GM21723 (cell line): ENCODE measurements around the gene DPF3.

Experiments
- ATAC-seq: cut with Tn5 transposase; IDR thresholded peaks from one replicate; pipeline ENCODE4 v1.9.1; 2021; ENCODE audit warnings: mild to moderate bottlenecking, moderate library complexity; ENCODE audit not compliant: unreplicated experiment

Gene DPF3

DNA sequence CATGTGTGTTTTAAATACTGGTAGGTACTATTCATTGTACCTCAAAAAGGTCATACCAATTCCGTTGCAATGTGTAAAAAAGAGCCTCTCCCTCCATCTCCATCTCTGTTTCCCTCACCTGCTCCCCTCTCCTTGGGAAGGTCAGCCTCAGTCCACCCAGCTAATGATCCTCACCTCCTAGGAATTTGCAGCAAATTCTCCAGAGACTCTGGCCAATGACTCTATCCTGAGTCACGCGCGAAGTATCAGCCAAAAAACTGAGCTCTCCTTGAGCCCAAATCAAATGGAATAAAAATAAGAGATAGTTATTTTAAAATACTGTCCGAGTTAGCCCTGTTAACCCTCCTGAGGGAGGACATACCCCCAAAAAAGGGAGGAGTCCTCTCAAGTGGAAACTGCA, 148.4 kb downstream of the DPF3 start:
- ATAC-seq, result no peak

DNA sequence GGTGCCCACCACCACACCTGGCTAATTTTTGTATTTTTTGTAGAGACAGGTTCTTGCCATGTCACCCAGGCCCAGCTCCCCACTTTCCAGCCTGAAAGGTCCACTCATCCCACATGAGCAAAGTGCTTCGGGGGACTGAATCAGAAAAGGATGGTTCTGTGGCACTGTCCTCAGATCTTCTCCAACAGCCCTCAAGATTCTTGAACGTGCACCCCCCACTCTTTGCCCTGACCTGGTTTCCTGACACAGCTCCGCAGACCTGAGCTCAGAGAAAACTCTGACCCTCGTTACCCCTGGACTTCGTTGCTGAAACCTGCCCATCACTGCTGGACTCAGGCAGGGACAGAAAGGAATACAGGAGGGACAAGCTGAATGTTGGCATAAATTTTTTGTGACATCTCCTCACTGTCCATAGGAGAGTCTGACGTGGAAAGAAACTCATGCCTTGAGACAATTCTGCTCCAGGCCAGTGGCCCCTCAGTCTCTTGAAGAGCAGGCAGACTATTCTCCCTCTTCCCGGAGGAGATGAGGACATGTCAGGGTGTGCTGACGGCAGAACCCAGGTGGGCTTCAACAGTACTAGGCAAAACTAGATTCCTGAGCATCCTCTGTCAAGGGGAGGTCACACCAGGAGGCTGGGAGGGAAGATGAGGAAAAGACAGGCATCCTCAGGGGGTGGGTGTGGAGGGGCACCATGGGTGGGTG, 149.3 kb downstream of the DPF3 start:
- ATAC-seq, result no peak

GRCh38 chr14:72743626-72744025, 150.3 kb downstream of the DPF3 start:
- ATAC-seq, result no peak

- ATAC-seq, result no peak
These were observed 151.1 kb downstream of the DPF3 start for GRCh38 chr14:72742838-72743195.

DNA sequence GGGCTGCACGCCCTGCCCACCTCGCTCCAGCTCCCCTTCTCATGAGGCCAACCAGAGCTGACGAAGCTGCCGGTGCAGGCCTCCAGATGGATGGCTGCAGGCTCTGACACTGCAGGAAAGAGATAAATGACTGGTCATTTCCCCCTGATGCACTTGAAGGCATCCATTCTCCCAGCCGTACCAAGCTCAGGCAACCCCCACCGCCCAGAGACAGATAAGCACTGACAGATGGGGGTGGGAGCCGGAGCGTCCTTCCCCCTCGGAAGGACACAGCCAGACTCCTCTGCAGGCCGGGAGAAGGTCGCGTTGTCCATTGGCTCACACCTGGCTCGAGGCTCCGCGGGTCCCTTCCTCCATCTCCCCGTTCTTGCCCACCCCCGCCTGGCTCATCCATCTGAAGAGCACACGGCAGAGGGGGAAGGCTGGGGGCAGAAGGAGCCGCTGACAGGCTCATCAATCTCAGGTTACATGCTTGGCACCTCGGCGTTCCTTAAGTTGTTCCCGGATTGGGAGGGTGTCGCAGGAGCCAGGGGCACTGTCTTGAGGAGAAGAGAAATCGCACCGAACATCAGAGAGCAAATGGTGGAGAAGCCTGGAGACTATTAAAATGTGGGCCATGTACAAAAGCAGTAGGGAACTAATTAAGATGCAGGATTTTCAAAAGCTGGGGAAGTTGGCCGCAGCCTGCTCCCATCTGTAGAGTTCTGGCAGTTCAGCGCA, 151.6 kb downstream of the DPF3 start:
- ATAC-seq, result no peak

DNA sequence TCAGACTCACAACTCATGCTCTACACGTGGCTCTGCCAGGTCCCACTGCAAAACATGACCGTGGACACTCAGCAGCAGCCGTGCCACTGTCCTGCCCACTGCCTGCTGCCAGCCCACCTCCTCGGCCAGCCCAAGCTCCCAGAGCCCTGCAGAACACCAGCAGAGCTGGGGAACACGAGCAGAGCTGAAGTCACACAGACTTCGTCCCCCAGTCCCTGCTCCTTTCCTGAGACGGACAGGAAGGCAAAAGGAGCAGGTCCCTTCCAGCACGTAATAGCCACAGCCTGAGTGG, 152.1 kb downstream of the DPF3 start:
- ATAC-seq, result no peak

DNA sequence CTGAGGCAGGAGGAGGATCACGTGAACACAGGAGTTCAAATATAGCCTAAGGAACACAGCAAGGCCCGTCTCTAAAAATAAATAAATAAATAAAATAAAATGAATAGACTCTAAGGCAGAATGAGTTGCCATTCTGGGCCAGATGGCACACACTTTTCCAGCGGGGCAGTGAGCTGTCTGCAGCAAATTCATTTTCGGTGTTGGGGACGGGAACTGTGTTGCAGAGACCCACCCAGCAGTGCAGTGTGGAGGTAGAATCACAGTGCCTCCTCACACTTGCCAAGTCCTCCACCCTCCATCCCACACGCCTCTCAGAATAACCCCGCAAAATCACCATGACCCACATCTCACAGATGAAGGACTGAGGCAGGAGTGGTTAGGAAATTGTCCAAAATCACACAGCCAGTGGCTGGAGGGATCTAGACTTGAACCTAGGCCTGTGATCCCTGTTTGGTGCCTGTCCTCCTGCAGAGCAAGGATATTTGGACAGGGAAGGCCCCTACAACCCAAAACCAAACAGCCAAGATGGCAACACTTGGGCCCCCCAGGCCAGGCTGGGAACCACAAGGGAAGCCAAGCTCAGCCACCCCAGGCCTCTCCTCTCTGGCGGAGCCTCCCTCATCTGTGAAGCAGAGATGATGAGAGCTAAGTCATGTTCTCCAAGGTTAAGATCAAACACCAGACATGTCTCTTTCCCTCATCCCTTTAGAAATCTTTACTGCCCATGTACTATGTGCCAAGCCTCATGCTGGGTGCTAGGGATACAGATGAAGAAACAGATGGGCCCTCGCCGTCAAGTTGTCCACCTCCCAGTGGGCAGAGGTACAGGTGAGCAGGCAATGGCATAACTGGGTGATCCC, 152.7 kb downstream of the DPF3 start:
- ATAC-seq, result no peak

DNA sequence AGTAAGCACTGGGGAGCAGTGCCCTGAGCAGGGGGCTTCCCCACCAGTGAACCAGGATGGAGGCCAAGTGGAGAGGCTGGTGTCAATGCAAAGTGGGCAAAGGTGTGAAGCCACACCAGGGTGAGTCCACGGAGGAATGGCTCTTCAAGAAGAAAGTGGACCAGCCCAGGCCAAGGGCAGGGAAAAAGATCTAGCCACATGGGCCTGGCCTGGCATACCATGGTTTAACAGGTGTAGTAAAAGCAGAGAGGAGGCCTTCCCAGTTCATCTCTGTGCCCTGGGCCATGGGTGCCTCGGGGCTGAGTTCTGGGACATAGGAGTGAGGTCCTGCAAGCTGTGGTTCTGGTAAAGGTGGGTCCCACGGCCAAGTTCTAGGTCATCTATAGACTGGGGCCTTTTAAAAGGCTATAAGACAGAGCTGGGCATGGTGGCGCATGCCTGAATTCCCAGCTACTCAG, 153.4 kb downstream of the DPF3 start:
- ATAC-seq, result no peak

DNA sequence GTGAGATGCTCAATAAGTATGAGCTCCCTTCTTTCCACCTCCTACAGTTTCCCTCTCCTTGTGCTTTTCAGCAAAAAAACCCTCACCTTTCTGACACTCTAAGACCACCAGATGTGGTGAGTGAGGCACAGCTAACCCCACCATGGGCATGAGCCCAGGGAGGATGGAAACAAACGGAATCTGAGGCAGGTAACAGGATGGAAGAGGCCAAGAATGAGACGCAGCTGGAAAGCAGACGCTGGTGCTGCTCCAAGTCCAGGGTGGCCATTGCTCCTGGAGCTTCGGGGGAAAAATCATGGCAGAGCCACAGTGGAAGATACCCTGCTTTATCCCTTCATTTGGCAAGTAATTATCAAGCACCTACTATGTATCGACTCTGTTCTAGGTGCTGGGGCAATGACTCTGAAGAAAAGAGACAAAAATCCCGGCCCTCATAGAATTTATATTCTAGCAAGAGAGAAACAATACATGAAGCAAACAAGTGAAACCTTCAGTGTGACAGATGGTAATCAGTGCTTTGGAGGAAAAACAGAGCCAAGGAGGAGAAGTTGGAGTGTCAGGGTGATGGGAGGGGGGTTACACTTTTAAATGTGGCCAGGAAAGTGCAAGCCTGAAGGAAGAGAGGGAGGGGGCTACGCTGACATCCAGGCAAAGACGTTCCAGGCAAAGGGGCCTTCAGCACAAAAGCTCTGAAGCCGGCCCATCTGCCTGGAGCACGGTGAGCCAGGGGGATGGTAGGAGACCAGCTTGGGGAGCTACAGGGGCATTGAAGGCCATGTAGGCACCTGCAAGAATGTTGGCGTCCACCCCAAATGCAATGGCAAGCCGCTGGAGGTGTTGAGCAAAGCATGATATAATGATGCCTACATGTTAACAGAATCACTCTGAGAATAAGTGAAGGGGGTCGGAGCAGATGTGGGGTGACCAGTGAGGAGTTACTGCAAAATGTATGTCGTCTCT, 154.2 kb downstream of the DPF3 start:
- ATAC-seq, result no peak

DNA sequence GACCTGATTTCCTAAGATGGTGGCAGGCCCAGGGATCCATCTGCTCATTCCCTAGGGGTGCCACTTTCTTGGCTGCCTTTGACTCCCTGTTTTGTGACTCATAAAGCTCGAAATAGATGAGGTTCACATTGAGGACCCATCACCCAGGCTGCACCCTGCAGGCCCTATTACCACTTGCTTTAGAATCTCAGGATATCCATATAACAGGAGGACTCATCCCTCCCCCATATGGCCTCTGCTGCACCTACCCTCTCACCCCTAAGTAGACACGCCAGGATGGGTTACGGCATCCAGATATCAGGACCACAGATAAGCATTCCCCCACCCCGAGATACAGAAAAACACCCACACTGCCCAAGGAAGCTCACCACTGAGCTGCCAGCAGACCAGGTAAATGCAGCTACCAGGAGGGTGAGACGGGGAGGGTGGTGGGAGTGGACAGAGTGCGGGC, 155.7 kb downstream of the DPF3 start:
- ATAC-seq, result no peak

- no peak for ATAC-seq
These were observed 156.3 kb downstream of the DPF3 start for GRCh38 chr14:72737560-72737943.

- ATAC-seq, result no peak
These were observed 156.9 kb downstream of the DPF3 start for GRCh38 chr14:72736786-72737559.

GRCh38 chr14:72736308-72736707, 157.6 kb downstream of the DPF3 start:
- no peak for ATAC-seq

DNA sequence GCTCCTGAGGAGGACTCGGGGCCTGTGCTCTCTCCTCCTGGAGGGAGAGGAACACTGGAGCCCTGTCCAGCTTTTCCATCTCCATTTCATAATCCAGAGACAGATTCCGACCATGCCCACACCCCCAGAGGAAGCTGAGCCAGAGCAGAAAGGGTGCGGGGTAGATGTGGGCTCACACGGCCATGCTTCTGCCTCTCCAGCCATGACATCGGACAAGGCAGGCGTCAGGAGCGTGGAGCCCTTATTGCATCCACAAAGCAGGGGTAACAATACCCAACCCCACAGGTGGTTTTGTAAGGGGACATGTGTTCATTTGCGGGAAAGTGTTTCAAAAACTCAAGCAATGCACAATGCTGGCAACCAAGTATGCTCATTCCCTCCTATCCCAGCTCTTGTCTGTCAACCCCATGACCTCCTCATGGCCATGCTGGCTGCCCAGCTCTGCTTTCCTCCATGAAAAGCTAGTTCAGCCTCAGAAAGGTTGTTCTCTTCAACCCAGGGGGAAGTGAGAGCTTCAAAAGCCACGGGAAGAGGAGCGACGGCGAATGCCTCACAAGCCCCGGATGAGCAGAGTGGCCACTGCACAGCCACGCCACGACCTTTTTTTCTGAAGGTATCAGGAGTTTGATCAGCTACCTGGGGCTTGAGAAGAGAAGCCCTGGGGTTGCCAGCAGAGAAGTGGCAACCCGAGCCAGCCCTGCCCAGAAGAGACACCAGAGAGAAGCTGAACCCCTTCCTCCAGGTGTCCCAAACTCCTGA, 161.7 kb downstream of the DPF3 start:
- no peak for ATAC-seq

- no peak for ATAC-seq
These were observed 162.5 kb downstream of the DPF3 start for GRCh38 chr14:72731252-72732020.

DNA sequence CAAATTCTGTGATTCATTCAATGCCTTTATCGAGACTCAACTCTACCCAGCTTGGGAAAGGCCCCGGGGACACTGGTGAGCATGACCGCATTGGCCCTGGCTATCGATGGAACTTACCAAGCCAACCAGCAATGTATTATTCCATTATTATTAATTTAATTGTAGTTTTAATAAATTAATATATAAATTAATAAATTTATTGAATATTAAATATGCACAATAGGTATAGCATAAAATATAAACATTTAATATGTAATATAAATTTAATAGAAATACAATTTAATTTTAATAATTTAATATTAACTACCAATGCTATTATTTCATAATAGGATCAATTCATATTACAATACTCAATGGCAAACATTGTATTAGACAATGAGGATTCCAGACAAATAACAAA, 163.4 kb downstream of the DPF3 start:
- ATAC-seq, result no peak

GRCh38 chr14:72726444-72726843, 167.5 kb downstream of the DPF3 start:
- no peak for ATAC-seq

GRCh38 chr14:72723858-72724530, 169.9 kb downstream of the DPF3 start:
- ATAC-seq, result no peak
